Fibroblast of upper back skin (primary cell): ENCODE measurements around the gene CPLANE2.
"Not testable (repeated sequence)": the region's sequence is repeated elsewhere in the genome, so short reads cannot be mapped to it uniquely, and the experiment has no call there.

ENCODE experiments used
- DNase-seq: peaks from one replicate; pipeline ENCODE4 v3.0.0-alpha.2; 2013

The CPLANE2 gene

GRCh38 chr1:16207318-16208269 lies 29.4 kb downstream of the CPLANE2 start:
- no peak for DNase-seq

- peak; percentile 99 for DNase-seq
These were observed 30.3 kb downstream of the CPLANE2 start for GRCh38 chr1:16206547-16207317.

- no peak for DNase-seq
These were observed 31.0 kb downstream of the CPLANE2 start for GRCh38 chr1:16205891-16206546.

GRCh38 chr1:16205334-16205671 lies 31.7 kb downstream of the CPLANE2 start:
- no peak for DNase-seq

GRCh38 chr1:16204634-16205333 lies 32.2 kb downstream of the CPLANE2 start:
- DNase-seq: no peak

GRCh38 chr1:16204216-16204615 lies 32.8 kb downstream of the CPLANE2 start:
- no peak for DNase-seq

GRCh38 chr1:16203550-16203949 lies 33.4 kb downstream of the CPLANE2 start:
- no peak for DNase-seq

- no peak for DNase-seq
These were observed 34.4 kb downstream of the CPLANE2 start for GRCh38 chr1:16202281-16203210.

GRCh38 chr1:16199700-16200099 lies 37.3 kb downstream of the CPLANE2 start:
- DNase-seq: no peak

- DNase-seq: no peak
These were observed 37.9 kb downstream of the CPLANE2 start for GRCh38 chr1:16199157-16199501.

- DNase-seq: no peak
These were observed 38.4 kb downstream of the CPLANE2 start for GRCh38 chr1:16198444-16199156.

- DNase-seq: no peak
These were observed 40.1 kb downstream of the CPLANE2 start for GRCh38 chr1:16196874-16197273.

GRCh38 chr1:16196139-16196538 lies 40.8 kb downstream of the CPLANE2 start:
- not testable (repeated sequence) for DNase-seq

- no peak for DNase-seq
These were observed 41.5 kb downstream of the CPLANE2 start for GRCh38 chr1:16195518-16195905.

- DNase-seq: no peak
These were observed 45.0 kb downstream of the CPLANE2 start for GRCh38 chr1:16191916-16192546.

GRCh38 chr1:16191309-16191708 lies 45.7 kb downstream of the CPLANE2 start:
- DNase-seq: no peak

- DNase-seq: no peak
These were observed 46.9 kb downstream of the CPLANE2 start for GRCh38 chr1:16189921-16190621.

- DNase-seq: no peak
These were observed 48.0 kb downstream of the CPLANE2 start for GRCh38 chr1:16189003-16189402.

GRCh38 chr1:16187748-16188401 lies 49.1 kb downstream of the CPLANE2 start:
- peak; percentile 75 for DNase-seq
